SK-N-SH treated with all-trans-retinoic acid at 6 μM for 48 hours (cell line): ENCODE data around the gene DDX1.

Source experiments
- ATAC-seq: fragments of 200-7000 bp; cut with Tn5 transposase; 3 replicates; pipeline ENCODE4 v1.9.1; 2020; ENCODE audit warnings: mild to moderate bottlenecking, moderate library complexity
- ARNTL ChIP-seq: fragments of 450-650 bp; formaldehyde crosslinking; IDR thresholded peaks from 2 replicates; pipeline ENCODE4 v1.5.0; 2020; ENCODE audit warnings: low read depth, mild to moderate bottlenecking, moderate library complexity, borderline replicate concordance
- BACH2 ChIP-seq: fragments of 250-450 bp; sonication (Bioruptor Pico); IDR thresholded peaks from 2 replicates; pipeline ENCODE4 v1.9.0; 2021; ENCODE audit warnings: mild to moderate bottlenecking, borderline replicate concordance
- CREB5 ChIP-seq: fragments of 250-450 bp; sonication (Bioruptor Pico); IDR thresholded peaks from 2 replicates; pipeline ENCODE4 v1.5.1; 2020; ENCODE audit warnings: low read depth, mild to moderate bottlenecking, moderate library complexity
- CSDC2 ChIP-seq: fragments of 250-450 bp; sonication (Bioruptor Pico); IDR thresholded peaks from 2 replicates; pipeline ENCODE4 v1.5.0; 2020; ENCODE audit warnings: mild to moderate bottlenecking, moderate library complexity
- CSRNP3 ChIP-seq: fragments of 250-450 bp; sonication (Bioruptor Pico); IDR thresholded peaks from 2 replicates; pipeline ENCODE4 v1.5.1; 2021; ENCODE audit warnings: mild to moderate bottlenecking, moderate library complexity
- ESRRG ChIP-seq: fragments of 250-450 bp; sonication (Bioruptor Pico); IDR thresholded peaks from 2 replicates; pipeline ENCODE4 v1.6.1; 2021; ENCODE audit warnings: mild to moderate bottlenecking
- GLIS3 ChIP-seq: fragments of 250-450 bp; sonication (Bioruptor Pico); IDR thresholded peaks from 2 replicates; pipeline ENCODE4 v1.5.0; 2020; ENCODE audit warnings: mild to moderate bottlenecking, moderate library complexity
- ISL1 ChIP-seq: fragments of 250-450 bp; sonication (Bioruptor Pico); IDR thresholded peaks from 2 replicates; pipeline ENCODE4 v2.1.2; 2022; ENCODE audit warnings: mild to moderate bottlenecking, moderate library complexity
- OSR1 ChIP-seq: fragments of 250-450 bp; sonication (Bioruptor Pico); IDR thresholded peaks from 2 replicates; pipeline ENCODE4 v1.8.0; 2022; ENCODE audit warnings: moderate library complexity, mild to moderate bottlenecking, inconsistent platforms
- PATZ1 ChIP-seq: fragments of 250-450 bp; sonication (Bioruptor Pico); IDR thresholded peaks from 2 replicates; pipeline ENCODE4 v1.8.0; 2020; ENCODE audit warnings: mild to moderate bottlenecking, moderate library complexity, borderline replicate concordance
- PPARA ChIP-seq: fragments of 250-450 bp; sonication (Bioruptor Pico); IDR thresholded peaks from 2 replicates; pipeline ENCODE4 v1.5.0; 2020; ENCODE audit warnings: mild to moderate bottlenecking, borderline replicate concordance
- RARB ChIP-seq: fragments of 250-450 bp; sonication (Bioruptor Pico); IDR thresholded peaks from 2 replicates; pipeline ENCODE4 v1.8.0; 2021; ENCODE audit warnings: mild to moderate bottlenecking, moderate library complexity
- SNAI2 ChIP-seq: fragments of 250-450 bp; sonication (Bioruptor Pico); IDR thresholded peaks from 2 replicates; pipeline ENCODE4 v1.5.0; 2020; ENCODE audit warnings: mild to moderate bottlenecking, moderate library complexity
- TCF4 ChIP-seq: fragments of 250-450 bp; sonication (Bioruptor Pico); IDR thresholded peaks from 2 replicates; pipeline ENCODE4 v1.8.0; 2021; ENCODE audit warnings: mild to moderate bottlenecking, moderate library complexity, borderline replicate concordance
- TOX ChIP-seq: fragments of 250-450 bp; sonication (Bioruptor Pico); IDR thresholded peaks from 2 replicates; pipeline ENCODE4 v1.8.0; 2021; ENCODE audit warnings: mild to moderate bottlenecking, moderate library complexity, borderline replicate concordance
- ZC3H10 ChIP-seq: fragments of 250-450 bp; sonication (Bioruptor Pico); IDR thresholded peaks from 2 replicates; pipeline ENCODE4 v1.5.1; 2021; ENCODE audit warnings: mild to moderate bottlenecking, moderate library complexity
- ZFP3 ChIP-seq: fragments of 250-450 bp; sonication (Bioruptor Pico); IDR thresholded peaks from 2 replicates; pipeline ENCODE4 v1.5.0; 2020; ENCODE audit warnings: mild to moderate bottlenecking, moderate library complexity
- ZFP30 ChIP-seq: fragments of 450-650 bp; formaldehyde crosslinking; IDR thresholded peaks from 2 replicates; pipeline ENCODE4 v1.5.0; 2022; ENCODE audit warnings: mild to moderate bottlenecking, moderate library complexity
- ZNF565 ChIP-seq: fragments of 450-650 bp; formaldehyde crosslinking; conservative IDR thresholded peaks from 2 replicates; pipeline ENCODE4 v1.5.0; 2020; ENCODE audit warnings: low read depth, mild to moderate bottlenecking, moderate library complexity
- ZNF70 ChIP-seq: fragments of 450-650 bp; formaldehyde crosslinking; IDR thresholded peaks from 2 replicates; pipeline ENCODE4 v1.5.0; 2020; ENCODE audit warnings: mild to moderate bottlenecking, moderate library complexity
- ZNF8 ChIP-seq: fragments of 450-650 bp; formaldehyde crosslinking; IDR thresholded peaks from 2 replicates; pipeline ENCODE4 v1.5.0; 2020; ENCODE audit warnings: mild to moderate bottlenecking, moderate library complexity
- TF ChIP-seq, protein P1 (sequence below): fragments of 250-450 bp; sonication (Bioruptor Pico); IDR thresholded peaks from 2 replicates; pipeline ENCODE4 v1.8.0; 2021; ENCODE audit warnings: low read depth, mild to moderate bottlenecking, moderate library complexity, borderline replicate concordance

The DDX1 gene

DNA sequence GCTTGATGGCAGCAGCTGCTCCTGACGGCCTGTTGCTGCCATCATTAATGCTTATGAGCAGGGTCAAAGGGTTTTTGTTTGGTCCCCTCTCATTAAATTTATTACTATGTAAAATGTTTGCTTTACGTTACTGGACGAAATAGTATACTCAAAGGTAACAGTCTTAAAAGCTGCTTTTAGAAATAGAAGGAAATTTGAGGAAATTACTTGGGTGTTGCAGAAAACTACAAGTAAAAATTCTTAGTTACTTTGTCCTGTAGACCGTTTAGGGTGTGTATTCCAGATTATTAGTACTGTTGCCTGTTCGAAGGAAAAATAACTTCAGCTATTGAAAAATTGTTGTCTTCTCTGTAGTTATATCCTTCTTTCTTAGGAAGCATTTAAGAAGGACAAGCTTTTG is 27.8 kb downstream of the DDX1 start:
- TF ChIP-seq RARB (CRISPR knock-in tag) (no peak), ZNF8 (CRISPR knock-in tag) (no peak), CSDC2 (CRISPR knock-in tag) (no peak), ZFP3 (CRISPR knock-in tag) (no peak), ISL1 (no peak), ARNTL (CRISPR knock-in tag) (no peak), CREB5 (no peak), ZNF565 (no peak), ZNF70 (CRISPR knock-in tag) (no peak), PPARA (CRISPR knock-in tag) (no peak), ZFP30 (CRISPR knock-in tag) (no peak), BACH2 (CRISPR knock-in tag) (no peak), GLIS3 (no peak), SNAI2 (CRISPR knock-in tag) (no peak), CSRNP3 (CRISPR knock-in tag) (no peak), TOX (no peak)
- TF ChIP-seq, protein P1, sequence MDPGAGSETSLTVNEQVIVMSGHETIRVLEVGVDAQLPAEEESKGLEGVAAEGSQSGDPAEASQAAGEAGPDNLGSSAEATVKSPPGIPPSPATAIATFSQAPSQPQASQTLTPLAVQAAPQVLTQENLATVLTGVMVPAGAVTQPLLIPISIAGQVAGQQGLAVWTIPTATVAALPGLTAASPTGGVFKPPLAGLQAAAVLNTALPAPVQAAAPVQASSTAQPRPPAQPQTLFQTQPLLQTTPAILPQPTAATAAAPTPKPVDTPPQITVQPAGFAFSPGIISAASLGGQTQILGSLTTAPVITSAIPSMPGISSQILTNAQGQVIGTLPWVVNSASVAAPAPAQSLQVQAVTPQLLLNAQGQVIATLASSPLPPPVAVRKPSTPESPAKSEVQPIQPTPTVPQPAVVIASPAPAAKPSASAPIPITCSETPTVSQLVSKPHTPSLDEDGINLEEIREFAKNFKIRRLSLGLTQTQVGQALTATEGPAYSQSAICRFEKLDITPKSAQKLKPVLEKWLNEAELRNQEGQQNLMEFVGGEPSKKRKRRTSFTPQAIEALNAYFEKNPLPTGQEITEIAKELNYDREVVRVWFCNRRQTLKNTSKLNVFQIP, result no peak
- no peak for ATAC-seq

DNA sequence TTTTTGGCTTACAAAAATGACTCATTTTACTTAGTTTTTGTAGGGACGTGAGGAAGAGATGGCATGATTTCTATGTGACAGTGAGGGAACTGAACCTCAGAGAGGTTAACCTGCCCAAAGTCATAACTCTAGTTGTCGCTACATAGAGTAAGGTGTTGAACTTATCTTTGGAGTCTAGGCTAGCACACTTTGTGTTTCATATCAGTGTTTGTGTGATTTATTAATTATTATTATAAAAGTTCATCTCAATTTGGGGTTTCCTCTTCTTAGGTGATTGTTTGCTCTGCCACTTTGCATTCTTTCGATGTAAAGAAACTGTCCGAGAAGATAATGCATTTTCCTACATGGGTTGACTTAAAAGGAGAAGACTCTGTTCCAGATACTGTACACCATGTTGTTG is 28.3 kb downstream of the DDX1 start:
- no peak for TF ChIP-seq ZNF565
- no peak for TF ChIP-seq OSR1 (CRISPR knock-in tag)
- TF ChIP-seq ZNF8 (CRISPR knock-in tag), result no peak
- TF ChIP-seq BACH2 (CRISPR knock-in tag), result no peak
- no peak for TF ChIP-seq ZFP30 (CRISPR knock-in tag)
- no peak for TF ChIP-seq ARNTL (CRISPR knock-in tag)
- no peak for TF ChIP-seq ESRRG
- no peak for TF ChIP-seq RARB (CRISPR knock-in tag)
- no peak for TF ChIP-seq CSDC2 (CRISPR knock-in tag)
- TF ChIP-seq TOX, result no peak
- TF ChIP-seq CREB5, result no peak
- TF ChIP-seq SNAI2 (CRISPR knock-in tag), result no peak
- TF ChIP-seq, all 23 proteins: peak for 0
- no peak for ATAC-seq

DNA sequence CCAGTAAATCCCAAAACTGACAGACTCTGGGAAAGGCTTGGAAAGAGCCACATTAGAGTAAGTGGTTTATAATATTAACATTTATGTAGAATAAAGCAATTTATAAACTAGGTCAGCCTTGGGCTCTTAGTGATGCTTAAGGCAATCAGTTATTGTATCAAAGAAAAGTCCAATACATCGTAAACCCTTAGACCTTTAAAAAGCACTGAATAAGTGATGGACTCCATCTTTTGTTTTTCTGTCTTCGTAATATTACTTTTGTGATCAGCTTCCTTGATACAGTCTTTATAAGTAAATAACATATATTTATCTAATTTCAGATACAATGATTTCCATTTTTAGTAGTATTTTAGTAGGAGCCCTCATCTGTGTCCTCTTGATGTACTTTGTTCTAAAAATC is 28.7 kb downstream of the DDX1 start:
- ATAC-seq, result no peak
- no peak for TF ChIP-seq PATZ1
- no peak for TF ChIP-seq SNAI2 (CRISPR knock-in tag)
- TF ChIP-seq ISL1, result no peak
- no peak for TF ChIP-seq ZFP3 (CRISPR knock-in tag)
- TF ChIP-seq ZNF8 (CRISPR knock-in tag), result no peak
- TF ChIP-seq ZFP30 (CRISPR knock-in tag), result no peak
- TF ChIP-seq GLIS3, result no peak
- TF ChIP-seq BACH2 (CRISPR knock-in tag), result no peak
- TF ChIP-seq, protein P1, result no peak
- TF ChIP-seq TCF4, result no peak
- TF ChIP-seq RARB (CRISPR knock-in tag), result no peak
- no peak for TF ChIP-seq OSR1 (CRISPR knock-in tag)
- no peak for TF ChIP-seq CREB5
- no peak for TF ChIP-seq ZNF565
- TF ChIP-seq CSRNP3 (CRISPR knock-in tag), result no peak
- TF ChIP-seq ESRRG, result no peak
- TF ChIP-seq PPARA (CRISPR knock-in tag), result no peak
- TF ChIP-seq ZC3H10 (CRISPR knock-in tag), result no peak
